ENCODE data around the gene MED4. TPM values are rescaled to one million over a fixed set of nuclear protein-coding genes. Genes with fewer than 3 reads are reported as not detected.

MED4 gene
- total RNA-seq, 1 experiment from 2014 or later, result 46.9 TPM

DNA sequence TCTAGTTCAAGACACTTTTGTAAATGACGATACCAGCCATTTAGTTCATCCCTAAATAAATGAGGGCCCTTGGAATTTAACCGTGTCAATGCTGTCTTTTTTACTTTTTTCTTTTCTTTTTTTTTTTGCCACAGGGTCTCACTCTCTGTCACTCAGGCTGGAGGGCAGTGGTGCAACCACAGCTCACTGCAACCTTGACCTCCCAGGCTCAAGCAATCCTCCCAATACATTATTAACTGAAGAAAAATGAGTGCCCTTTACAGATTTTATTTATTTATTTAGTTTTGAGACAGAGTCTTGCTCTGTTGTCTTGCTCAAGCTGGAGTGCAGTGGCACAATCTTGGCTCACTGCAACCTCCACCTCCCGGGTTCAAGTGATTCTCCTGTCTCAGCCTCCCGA is 2.9 kb upstream of the MED4 start:
- no peak overlapping the region for H3K27ac ChIP-seq (ENCODE audit: low read depth, low read length)
- CTCF ChIA-PET, result no interaction called here
- intact Hi-C loops (cut with micrococcal nuclease), result loop anchor here (10.0 kb wide), 1 partner anchor 207 kb away; the partner anchor contains the start of gene RB1

More for the DNA sequence above, 2.9 kb upstream of the MED4 start:
- H3K4me1 ChIP-seq (ENCODE audit: control insufficient read depth in 1 of 2, insufficient read depth in 2 of 2, low read length in 2 of 2), result peaks cover 7 to 10% of the 10 kb centered on the region in 2 experiments; a peak in 3 of 4 replicates
- H3K9me3 ChIP-seq (ENCODE audit: control insufficient read depth in 1 of 2, insufficient read depth in 1 of 2, low read depth in 1 of 2, low read length in 2 of 2), result no peaks in the 10 kb centered on the region
- TF ChIP-seq ZFX (IDR thresholded peaks at IDR 0.05) (no peak), TCF7L2 (IDR thresholded peaks at IDR 0.05; ENCODE audit: borderline replicate concordance, extremely low read depth, insufficient read depth, insufficient read length) (no peak), RAD21 (IDR thresholded peaks at IDR 0.05; ENCODE audit: low read depth) (no peak), JUND (IDR thresholded peaks at IDR 0.05) (no peak), ATF3 (IDR thresholded peaks at IDR 0.05) (no peak), CEBPB (IDR thresholded peaks at IDR 0.05; ENCODE audit: low read depth) (no peak), YY1 (IDR thresholded peaks at IDR 0.05; ENCODE audit: extremely low read depth, insufficient replicate concordance, low read depth, low read length) (no peak), ELF1 (IDR thresholded peaks at IDR 0.05; ENCODE audit: borderline replicate concordance, low read depth) (no peak), EZH2phosphoT487 (IDR thresholded peaks at IDR 0.05; ENCODE audit: borderline replicate concordance) (no peak), POLR2A (IDR thresholded peaks at IDR 0.05; ENCODE audit: borderline replicate concordance, extremely low read depth, insufficient read depth, insufficient read length) (no peak), CBX3 (IDR thresholded peaks at IDR 0.05; ENCODE audit: low read depth) (no peak), EZH2 (IDR thresholded peaks at IDR 0.05) (no peak), ZNF274 (IDR thresholded peaks at IDR 0.05; ENCODE audit: low read depth, low read length) (no peak), FOSL1 (IDR thresholded peaks at IDR 0.05; ENCODE audit: low read depth) (no peak)
- TF ChIP-seq, protein P1, sequence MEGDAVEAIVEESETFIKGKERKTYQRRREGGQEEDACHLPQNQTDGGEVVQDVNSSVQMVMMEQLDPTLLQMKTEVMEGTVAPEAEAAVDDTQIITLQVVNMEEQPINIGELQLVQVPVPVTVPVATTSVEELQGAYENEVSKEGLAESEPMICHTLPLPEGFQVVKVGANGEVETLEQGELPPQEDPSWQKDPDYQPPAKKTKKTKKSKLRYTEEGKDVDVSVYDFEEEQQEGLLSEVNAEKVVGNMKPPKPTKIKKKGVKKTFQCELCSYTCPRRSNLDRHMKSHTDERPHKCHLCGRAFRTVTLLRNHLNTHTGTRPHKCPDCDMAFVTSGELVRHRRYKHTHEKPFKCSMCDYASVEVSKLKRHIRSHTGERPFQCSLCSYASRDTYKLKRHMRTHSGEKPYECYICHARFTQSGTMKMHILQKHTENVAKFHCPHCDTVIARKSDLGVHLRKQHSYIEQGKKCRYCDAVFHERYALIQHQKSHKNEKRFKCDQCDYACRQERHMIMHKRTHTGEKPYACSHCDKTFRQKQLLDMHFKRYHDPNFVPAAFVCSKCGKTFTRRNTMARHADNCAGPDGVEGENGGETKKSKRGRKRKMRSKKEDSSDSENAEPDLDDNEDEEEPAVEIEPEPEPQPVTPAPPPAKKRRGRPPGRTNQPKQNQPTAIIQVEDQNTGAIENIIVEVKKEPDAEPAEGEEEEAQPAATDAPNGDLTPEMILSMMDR (IDR thresholded peaks at IDR 0.05 in 2 of 3, conservative IDR thresholded peaks at IDR 0.05 in 1 of 3; ENCODE audit: borderline replicate concordance in 1 of 3, insufficient read depth in 1 of 3, low read depth in 2 of 3, low read length in 2 of 3), result no peak
- TF ChIP-seq, protein P2, sequence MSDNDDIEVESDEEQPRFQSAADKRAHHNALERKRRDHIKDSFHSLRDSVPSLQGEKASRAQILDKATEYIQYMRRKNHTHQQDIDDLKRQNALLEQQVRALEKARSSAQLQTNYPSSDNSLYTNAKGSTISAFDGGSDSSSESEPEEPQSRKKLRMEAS (IDR thresholded peaks at IDR 0.05), result no peak
- ChIA-PET POLR2A (no interaction called here), RAD21 (ENCODE audit: low non-redundant PET in 1 of 2, low total read pairs in 2 of 2, uncharacterized antibody in 2 of 2, unreplicated experiment in 2 of 2) (interaction anchor here in 1 of 2 experiments (0.7 kb wide), 1 partner anchor 34 kb away, joined by 3 read pairs; no protein-coding TSS in a partner anchor)
- no peak for ATAC-seq
- H3K4me2 ChIP-seq (ENCODE audit: low read length), result no peak overlapping the region
- no peak for DNase-seq (ENCODE audit: low read depth, low spot score)
- BruUV-seq (replicated peaks), result no TSS peak
- H3K9me2 ChIP-seq (ENCODE audit: insufficient read depth), result no peaks in the 10 kb centered on the region
- no peak overlapping the region for H2AFZ ChIP-seq (ENCODE audit: low read depth, low read length, poor library complexity, severe bottlenecking)
- no peak overlapping the region for H3K9ac ChIP-seq (ENCODE audit: low read length)
- no peaks in the 10 kb centered on the region for H3K27me3 ChIP-seq (ENCODE audit: insufficient read depth, low read length)
- peaks cover 21% of the 10 kb centered on the region for H3K79me2 ChIP-seq (ENCODE audit: insufficient read depth, low read length)
- no peaks in the 10 kb centered on the region for H3K36me3 ChIP-seq (ENCODE audit: control insufficient read depth in 1 of 2, insufficient read depth in 2 of 2, low read length in 2 of 2)
- no peaks in the 10 kb centered on the region for H4K20me1 ChIP-seq (ENCODE audit: insufficient read depth)
- H3K4me3 ChIP-seq (replicated peaks in 1 of 2; ENCODE audit: low read depth in 1 of 2, low read length in 2 of 2), result no peak overlapping the region

Data from HCT116 (cell line).